DOHH2 (cell line): Measurements from ENCODE around the gene HTT-AS.

ENCODE experiments used
- H3F3A ChIP-seq: fragments of 200-600 bp; sonication (generic), shearing (Covaris generic); 2 replicates; pipeline ENCODE4 v1.6.0; 2016; ENCODE audit warnings: antibody characterized with exemption, mild to moderate bottlenecking; ENCODE audit not compliant: control insufficient read depth, insufficient read depth
- H3K27ac ChIP-seq: fragments of 200-600 bp; sonication (generic); 2 replicates; pipeline ENCODE4 v1.5.1; 2014; ENCODE audit warnings: low read depth, mild to moderate bottlenecking, low read length, moderate library complexity
- H3K27me3 ChIP-seq: fragments of 200-600 bp; sonication (generic); 2 replicates; pipeline ENCODE4 v1.6.1; 2014; ENCODE audit warnings: mild to moderate bottlenecking, low read length, mixed read lengths; ENCODE audit not compliant: control insufficient read depth
- H3K36me3 ChIP-seq: fragments of 200-600 bp; sonication (generic); 2 replicates; pipeline ENCODE4 v1.6.1; 2014; ENCODE audit warnings: mild to moderate bottlenecking, low read length, moderate library complexity, mixed read lengths; ENCODE audit not compliant: control insufficient read depth
- H3K4me1 ChIP-seq: fragments of 200-600 bp; sonication (generic); 2 replicates; pipeline ENCODE4 v1.6.1; 2014; ENCODE audit warnings: mild to moderate bottlenecking, low read length, mixed read lengths; ENCODE audit not compliant: control insufficient read depth
- H3K4me2 ChIP-seq: fragments of 200-600 bp; sonication (generic); 2 replicates; pipeline ENCODE4 v1.6.0; 2014; ENCODE audit warnings: mild to moderate bottlenecking, low read length, moderate library complexity
- H3K4me3 ChIP-seq: fragments of 200-600 bp; sonication (generic); 2 replicates; pipeline ENCODE4 v1.5.1; 2014; ENCODE audit warnings: mild to moderate bottlenecking, low read length, mixed read lengths
- H3K79me2 ChIP-seq: fragments of 200-600 bp; sonication (generic); 2 replicates; pipeline ENCODE4 v1.6.1; 2014; ENCODE audit warnings: mild to moderate bottlenecking, low read length, mixed read lengths; ENCODE audit not compliant: control insufficient read depth
- H3K9me2 ChIP-seq: fragments of 200-600 bp; sonication (generic); replicated peaks from 2 replicates; pipeline ENCODE4 v1.6.1; 2014; ENCODE audit warnings: mild to moderate bottlenecking, low read length, mixed read lengths; ENCODE audit not compliant: control insufficient read depth
- H3K9me3 ChIP-seq: fragments of 200-600 bp; sonication (generic); 2 replicates; pipeline ENCODE4 v1.6.1; 2014; ENCODE audit warnings: antibody characterized with exemption, low read length, mixed read lengths; ENCODE audit not compliant: control insufficient read depth, insufficient read depth
- H4K20me1 ChIP-seq: fragments of 200-600 bp; sonication (generic); 2 replicates; pipeline ENCODE4 v1.6.0; 2014; ENCODE audit warnings: low read depth, mild to moderate bottlenecking, antibody characterized with exemption, low read length, moderate library complexity; ENCODE audit not compliant: control insufficient read depth, insufficient read depth
- CTCF ChIP-seq: fragments of 200-600 bp; sonication (generic); IDR thresholded peaks from one replicate; pipeline ENCODE4 v1.5.1; 2014; ENCODE audit warnings: antibody characterized with exemption, mild to moderate bottlenecking, low read depth, low read length; ENCODE audit not compliant: poor library complexity, severe bottlenecking
- EZH2phosphoT487 ChIP-seq: fragments of 200-600 bp; sonication (generic); IDR thresholded peaks from 2 replicates; pipeline ENCODE4 v1.6.1; 2017; ENCODE audit warnings: borderline replicate concordance, mild to moderate bottlenecking, antibody characterized with exemption, low read length, moderate library complexity, mixed read lengths

Gene HTT-AS

GRCh38 chr4:3034231-3034630, 40.1 kb downstream of the HTT-AS start:
- Histone ChIP-seq H3F3A (no peaks in the 10 kb centered on the region), H3K27ac (no peak overlapping the region), H3K4me3 (no peak overlapping the region), H3K4me2 (no peak overlapping the region), H3K36me3 (no peaks in the 10 kb centered on the region), H3K4me1 (peaks cover 8% of the 10 kb centered on the region), H4K20me1 (no peaks in the 10 kb centered on the region), H3K9me2 (no peaks in the 10 kb centered on the region), H3K79me2 (no peaks in the 10 kb centered on the region), H3K27me3 (peaks cover 46% of the 10 kb centered on the region), H3K9me3 (no peaks in the 10 kb centered on the region)
- TF ChIP-seq EZH2phosphoT487: no peak
- no peak for TF ChIP-seq CTCF

DNA sequence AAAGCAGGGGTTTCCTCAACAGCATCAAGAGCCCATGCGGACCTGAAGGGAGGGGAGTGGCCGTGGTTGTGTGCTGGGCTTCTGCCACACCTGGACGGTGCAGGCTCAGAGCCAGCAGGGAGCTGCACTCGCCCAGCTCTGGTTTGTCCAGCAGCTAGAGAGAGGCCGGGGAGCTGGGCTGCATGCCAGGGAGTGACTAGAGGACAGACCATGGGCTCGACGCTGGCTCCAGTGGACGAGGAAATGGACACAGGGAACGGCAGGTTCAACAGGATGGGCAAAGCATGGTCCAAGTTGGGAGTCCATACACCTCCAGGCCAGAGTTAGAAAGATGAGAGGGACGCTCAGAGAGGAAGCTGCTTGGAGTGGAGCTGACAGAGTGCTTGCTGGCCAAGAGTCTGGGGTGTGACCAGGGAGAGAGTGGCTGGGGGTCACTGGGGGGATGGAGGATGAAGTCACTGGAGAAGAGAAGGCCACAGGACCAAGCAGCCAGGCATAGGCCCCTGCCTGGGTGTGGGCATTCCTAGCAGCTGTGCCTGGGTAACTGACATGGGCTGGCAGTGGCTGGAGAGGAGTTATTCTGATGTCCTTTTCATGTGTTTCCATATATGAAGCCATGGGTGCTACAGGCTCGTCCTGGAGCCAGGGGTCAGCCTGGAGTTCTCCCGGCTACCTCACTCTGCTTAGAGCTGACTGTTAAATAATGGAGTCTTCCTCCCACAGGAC, 42.8 kb downstream of the HTT-AS start:
- Histone ChIP-seq H3K79me2 (no peaks in the 10 kb centered on the region), H3K4me3 (no peak overlapping the region), H3K4me2 (no peak overlapping the region), H3K4me1 (no peaks in the 10 kb centered on the region), H3K9me3 (no peaks in the 10 kb centered on the region), H3K36me3 (no peaks in the 10 kb centered on the region), H3K27ac (no peak overlapping the region), H4K20me1 (no peaks in the 10 kb centered on the region), H3F3A (no peaks in the 10 kb centered on the region), H3K27me3 (peaks cover 25% of the 10 kb centered on the region), H3K9me2 (no peaks in the 10 kb centered on the region)
- TF ChIP-seq CTCF: no peak
- no peak for TF ChIP-seq EZH2phosphoT487

- TF ChIP-seq CTCF (no peak), EZH2phosphoT487 (no peak)
- Histone ChIP-seq H3K36me3 (no peaks in the 10 kb centered on the region), H3K9me2 (no peaks in the 10 kb centered on the region), H3K4me2 (no peak overlapping the region), H3K79me2 (no peaks in the 10 kb centered on the region), H3K27ac (no peak overlapping the region), H3K4me1 (no peaks in the 10 kb centered on the region), H4K20me1 (no peaks in the 10 kb centered on the region), H3K27me3 (peaks cover 17% of the 10 kb centered on the region), H3K9me3 (no peaks in the 10 kb centered on the region), H3K4me3 (no peak overlapping the region), H3F3A (no peaks in the 10 kb centered on the region)
Observed at GRCh38 chr4:3030566-3031356, 43.6 kb downstream of the HTT-AS start.
